Measurements from ENCODE around the gene HIP1.
"Not testable (repeated sequence)": the region's sequence is repeated elsewhere in the genome, so short reads cannot be mapped to it uniquely, and the experiment has no call there.

DNA sequence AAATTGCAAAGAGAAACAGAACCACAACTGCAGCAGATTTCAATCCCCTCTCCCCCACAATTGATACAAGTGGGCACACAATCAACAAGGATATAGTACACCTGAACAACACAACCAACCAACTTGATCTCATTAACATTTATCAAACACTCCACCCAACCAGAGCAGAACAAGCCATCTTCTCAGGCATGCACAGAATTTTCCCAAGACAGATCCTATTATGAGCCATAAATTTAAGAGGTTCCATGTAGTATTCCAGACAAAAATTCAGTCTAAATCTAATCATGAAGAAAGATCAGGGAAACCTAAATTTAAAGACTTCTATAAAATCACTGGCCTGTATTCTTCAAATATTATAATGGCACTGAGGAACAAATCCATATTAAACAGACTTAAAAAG lies 217.0 kb downstream of the HIP1 start:
- TF ChIP-seq, protein P1, sequence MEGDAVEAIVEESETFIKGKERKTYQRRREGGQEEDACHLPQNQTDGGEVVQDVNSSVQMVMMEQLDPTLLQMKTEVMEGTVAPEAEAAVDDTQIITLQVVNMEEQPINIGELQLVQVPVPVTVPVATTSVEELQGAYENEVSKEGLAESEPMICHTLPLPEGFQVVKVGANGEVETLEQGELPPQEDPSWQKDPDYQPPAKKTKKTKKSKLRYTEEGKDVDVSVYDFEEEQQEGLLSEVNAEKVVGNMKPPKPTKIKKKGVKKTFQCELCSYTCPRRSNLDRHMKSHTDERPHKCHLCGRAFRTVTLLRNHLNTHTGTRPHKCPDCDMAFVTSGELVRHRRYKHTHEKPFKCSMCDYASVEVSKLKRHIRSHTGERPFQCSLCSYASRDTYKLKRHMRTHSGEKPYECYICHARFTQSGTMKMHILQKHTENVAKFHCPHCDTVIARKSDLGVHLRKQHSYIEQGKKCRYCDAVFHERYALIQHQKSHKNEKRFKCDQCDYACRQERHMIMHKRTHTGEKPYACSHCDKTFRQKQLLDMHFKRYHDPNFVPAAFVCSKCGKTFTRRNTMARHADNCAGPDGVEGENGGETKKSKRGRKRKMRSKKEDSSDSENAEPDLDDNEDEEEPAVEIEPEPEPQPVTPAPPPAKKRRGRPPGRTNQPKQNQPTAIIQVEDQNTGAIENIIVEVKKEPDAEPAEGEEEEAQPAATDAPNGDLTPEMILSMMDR (IDR thresholded peaks at IDR 0.05) = not testable (repeated sequence)
- not testable (repeated sequence) for TF ChIP-seq POLR2AphosphoS5 (IDR thresholded peaks at IDR 0.05; ENCODE audit: low read depth, low read length); SIN3A (IDR thresholded peaks at IDR 0.05; ENCODE audit: borderline replicate concordance, insufficient read depth, low read depth, low read length)
- TF ChIP-seq, protein P2, sequence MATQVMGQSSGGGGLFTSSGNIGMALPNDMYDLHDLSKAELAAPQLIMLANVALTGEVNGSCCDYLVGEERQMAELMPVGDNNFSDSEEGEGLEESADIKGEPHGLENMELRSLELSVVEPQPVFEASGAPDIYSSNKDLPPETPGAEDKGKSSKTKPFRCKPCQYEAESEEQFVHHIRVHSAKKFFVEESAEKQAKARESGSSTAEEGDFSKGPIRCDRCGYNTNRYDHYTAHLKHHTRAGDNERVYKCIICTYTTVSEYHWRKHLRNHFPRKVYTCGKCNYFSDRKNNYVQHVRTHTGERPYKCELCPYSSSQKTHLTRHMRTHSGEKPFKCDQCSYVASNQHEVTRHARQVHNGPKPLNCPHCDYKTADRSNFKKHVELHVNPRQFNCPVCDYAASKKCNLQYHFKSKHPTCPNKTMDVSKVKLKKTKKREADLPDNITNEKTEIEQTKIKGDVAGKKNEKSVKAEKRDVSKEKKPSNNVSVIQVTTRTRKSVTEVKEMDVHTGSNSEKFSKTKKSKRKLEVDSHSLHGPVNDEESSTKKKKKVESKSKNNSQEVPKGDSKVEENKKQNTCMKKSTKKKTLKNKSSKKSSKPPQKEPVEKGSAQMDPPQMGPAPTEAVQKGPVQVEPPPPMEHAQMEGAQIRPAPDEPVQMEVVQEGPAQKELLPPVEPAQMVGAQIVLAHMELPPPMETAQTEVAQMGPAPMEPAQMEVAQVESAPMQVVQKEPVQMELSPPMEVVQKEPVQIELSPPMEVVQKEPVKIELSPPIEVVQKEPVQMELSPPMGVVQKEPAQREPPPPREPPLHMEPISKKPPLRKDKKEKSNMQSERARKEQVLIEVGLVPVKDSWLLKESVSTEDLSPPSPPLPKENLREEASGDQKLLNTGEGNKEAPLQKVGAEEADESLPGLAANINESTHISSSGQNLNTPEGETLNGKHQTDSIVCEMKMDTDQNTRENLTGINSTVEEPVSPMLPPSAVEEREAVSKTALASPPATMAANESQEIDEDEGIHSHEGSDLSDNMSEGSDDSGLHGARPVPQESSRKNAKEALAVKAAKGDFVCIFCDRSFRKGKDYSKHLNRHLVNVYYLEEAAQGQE (IDR thresholded peaks at IDR 0.05; ENCODE audit: insufficient read depth in 1 of 2, low read depth in 2 of 2, low read length in 1 of 2) = not testable (repeated sequence)
